Fibroblast of villous mesenchyme (primary cell): ENCODE measurements around the gene RAB40C. TPM values are rescaled to one million over a fixed set of nuclear protein-coding genes. Genes with fewer than 3 reads are reported as not detected.

Experiments used
- DNase-seq: peaks from one replicate; pipeline ENCODE4 v3.0.0-alpha.2; 2010; ENCODE audit warnings: low read depth
- H3K4me3 ChIP-seq: 2 replicates; pipeline ENCODE4 v1.5.1; 2011; ENCODE audit warnings: low read depth, mild to moderate bottlenecking, low read length
- CTCF ChIP-seq: IDR thresholded peaks from 2 replicates; pipeline ENCODE4 v1.5.1; 2012; ENCODE audit warnings: low read depth, mild to moderate bottlenecking, low read length; ENCODE audit not compliant: insufficient read depth
- total RNA-seq: library from RNA; depleted of rRNA; stranded (reverse); fragments of >200 nt; gene quantifications from 2 replicates; pipeline ENCODE4 v1.2.3, GENCODE V29; 2012

Gene RAB40C
- total RNA-seq, 1 donor, result 9.9 TPM

- DNase-seq, result no peak
- H3K4me3 ChIP-seq, result no peak overlapping the region
- no peak for TF ChIP-seq CTCF
Observed at GRCh38 chr16:577796-578195, 12.1 kb upstream of the RAB40C start.

DNA sequence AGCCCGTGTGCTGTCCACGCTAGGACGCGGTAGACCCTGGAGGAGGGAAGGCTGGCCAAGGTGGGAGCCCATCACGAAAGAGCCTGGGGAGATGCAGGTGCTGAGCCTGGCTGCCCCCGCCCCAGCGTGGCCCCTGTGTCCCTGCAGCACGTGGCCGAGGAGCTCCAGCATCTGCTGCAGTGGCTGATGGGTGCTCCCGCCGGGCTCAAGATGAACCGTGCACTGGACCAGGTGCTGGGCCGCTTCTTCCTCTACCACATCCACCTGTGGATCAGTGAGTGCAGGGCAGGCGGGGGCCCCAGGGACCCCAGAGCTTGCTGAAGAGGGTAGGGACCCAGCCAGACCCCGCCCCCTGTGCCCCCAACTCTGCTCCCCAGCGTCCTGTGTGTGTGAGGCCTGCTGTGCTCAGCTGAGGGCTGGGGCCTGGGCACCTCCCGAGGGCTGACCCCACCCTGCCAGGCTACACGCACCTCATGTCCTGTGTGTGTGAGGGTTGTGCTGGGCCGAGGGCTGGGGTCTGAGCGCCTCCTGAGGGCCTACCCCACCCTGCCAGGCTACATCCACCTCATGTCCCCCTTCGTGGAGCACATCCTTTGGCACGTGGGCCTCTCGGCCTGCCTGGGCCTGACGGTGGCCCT, 11.5 kb upstream of the RAB40C start:
- DNase-seq, result no peak
- TF ChIP-seq CTCF, result no peak
- no peak overlapping the region for H3K4me3 ChIP-seq

DNA sequence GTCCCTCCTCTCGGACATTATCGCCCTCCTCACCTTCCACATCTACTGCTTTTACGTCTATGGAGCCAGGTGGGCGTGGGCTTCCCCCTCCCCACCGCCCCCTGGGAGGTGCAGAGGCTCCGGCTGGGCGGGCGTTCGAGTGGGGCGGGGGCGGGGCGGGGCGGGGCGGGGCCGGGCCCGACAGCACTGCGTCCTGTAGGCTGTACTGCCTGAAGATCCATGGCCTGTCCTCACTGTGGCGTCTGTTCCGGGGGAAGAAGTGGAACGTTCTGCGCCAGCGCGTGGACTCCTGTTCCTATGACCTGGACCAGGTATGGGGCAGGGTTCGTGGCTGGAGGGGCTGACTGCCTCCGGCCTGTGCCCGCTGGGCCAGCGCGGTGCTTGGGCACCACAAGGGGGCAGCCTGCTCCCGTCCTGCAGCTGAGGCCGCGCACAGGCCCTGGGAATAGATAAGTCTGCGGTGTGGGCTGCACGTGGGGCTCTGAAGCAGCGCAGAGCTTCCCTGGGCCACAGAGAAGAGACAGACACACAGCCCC, 10.9 kb upstream of the RAB40C start:
- peak; percentile 84 for DNase-seq
- H3K4me3 ChIP-seq, result peak overlapping the region; percentile 41
- TF ChIP-seq CTCF, result peak; percentile 90

DNA sequence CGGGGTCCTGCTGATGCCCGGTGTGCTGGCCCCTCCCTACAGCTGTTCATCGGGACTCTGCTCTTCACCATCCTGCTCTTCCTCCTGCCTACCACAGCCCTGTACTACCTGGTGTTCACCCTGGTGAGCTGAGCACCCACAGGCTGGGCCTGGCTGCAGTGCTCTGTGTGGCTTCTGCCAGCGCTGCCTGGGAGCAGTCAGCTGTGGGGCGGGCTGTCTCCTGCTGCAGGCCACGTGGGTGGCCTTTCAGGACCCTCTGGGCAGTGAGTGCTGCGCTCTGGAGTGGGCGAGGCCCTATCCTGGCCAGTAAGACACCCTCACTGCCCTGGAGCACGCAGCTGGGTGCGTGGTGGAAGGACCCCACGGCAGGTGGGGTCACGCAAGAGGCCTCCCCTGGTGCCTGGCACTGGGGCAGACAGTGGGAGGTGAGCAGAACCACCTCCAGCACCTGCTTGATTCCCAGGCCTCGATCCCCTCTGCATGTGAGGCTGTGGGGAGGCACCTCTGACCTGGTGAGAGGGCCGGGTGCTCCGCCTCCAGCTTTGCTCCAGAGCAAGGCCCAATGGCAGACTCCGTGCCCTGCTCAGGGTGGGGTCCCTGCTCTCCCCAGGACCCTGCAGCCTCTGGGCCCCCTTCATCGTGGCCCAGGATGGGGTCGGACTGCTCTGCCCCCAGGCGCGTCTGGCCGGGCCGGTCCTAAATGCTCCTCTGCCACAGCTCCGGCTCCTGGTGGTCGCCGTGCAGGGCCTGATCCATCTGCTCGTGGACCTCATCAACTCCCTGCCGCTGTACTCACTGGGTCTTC, 9.5 kb upstream of the RAB40C start:
- no peak for TF ChIP-seq CTCF
- no peak overlapping the region for H3K4me3 ChIP-seq
- no peak for DNase-seq

- no peak for DNase-seq
- no peak overlapping the region for H3K4me3 ChIP-seq
- TF ChIP-seq CTCF, result no peak
Observed at GRCh38 chr16:580946-581498, 8.8 kb upstream of the RAB40C start.

DNA sequence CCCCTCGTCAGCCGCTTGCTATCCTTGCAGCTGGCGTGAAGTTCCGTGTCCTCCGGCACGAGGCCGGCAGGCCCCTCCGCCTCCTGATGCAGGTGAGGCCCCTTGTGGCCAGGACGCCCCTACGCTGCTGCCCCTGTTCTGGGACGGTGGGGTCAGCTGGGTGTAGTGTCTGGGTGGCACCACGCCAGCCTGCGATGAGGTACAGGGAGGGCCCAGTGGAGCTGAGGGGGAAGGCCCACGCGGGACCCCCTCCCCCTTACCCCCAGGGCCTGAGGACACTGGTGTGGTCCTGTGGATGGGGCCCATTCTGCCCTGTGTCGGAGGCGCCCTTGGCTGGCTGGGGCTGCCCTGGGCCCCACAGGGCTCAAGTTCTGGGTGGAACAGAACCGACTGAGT, 7.7 kb upstream of the RAB40C start:
- no peak for DNase-seq
- TF ChIP-seq CTCF, result no peak

More for the DNA sequence above, 7.7 kb upstream of the RAB40C start:
- no peak overlapping the region for H3K4me3 ChIP-seq
